GM18951 (cell line): ENCODE results near the gene MED8.

Experiments
- POLR2A ChIP-seq: IDR thresholded peaks from 4 replicates; pipeline ENCODE4 v1.6.1; 2011; ENCODE audit warnings: mild to moderate bottlenecking; ENCODE audit not compliant: insufficient read length, insufficient read depth; ENCODE audit errors: extremely low read depth
- in situ Hi-C: fragments of 300-500 bp; cut with MboI; formaldehyde crosslinking; loops from one replicate; pipeline ENCODE4 v1.12.0; 2022; ENCODE audit warnings: low sequenced_read_pairs, mixed read lengths, inconsistent platforms; ENCODE audit not compliant: unreplicated experiment

Gene MED8

DNA sequence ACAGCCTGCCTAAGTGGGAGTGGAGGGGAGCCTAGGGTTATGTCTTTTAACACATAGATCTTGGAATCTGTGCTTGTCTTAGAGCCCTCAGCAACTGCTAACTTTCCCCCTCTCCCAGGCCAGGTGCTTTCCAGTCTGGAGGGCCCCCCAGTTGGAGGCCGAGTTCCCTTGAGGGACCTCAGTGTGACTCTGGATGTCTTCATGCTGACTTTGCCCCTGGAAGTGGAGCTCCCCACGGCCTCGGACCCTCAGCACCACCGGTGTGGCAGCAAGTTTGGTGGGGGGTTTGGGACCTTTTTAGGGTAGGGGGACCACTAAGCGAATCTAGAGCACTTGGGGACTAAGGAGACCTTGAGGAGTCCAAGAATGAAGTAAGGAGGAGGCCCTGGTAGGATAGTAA lies 41.2 kb upstream of the MED8 start:
- in situ Hi-C loops, result no loop called here
- no peak for TF ChIP-seq POLR2A

DNA sequence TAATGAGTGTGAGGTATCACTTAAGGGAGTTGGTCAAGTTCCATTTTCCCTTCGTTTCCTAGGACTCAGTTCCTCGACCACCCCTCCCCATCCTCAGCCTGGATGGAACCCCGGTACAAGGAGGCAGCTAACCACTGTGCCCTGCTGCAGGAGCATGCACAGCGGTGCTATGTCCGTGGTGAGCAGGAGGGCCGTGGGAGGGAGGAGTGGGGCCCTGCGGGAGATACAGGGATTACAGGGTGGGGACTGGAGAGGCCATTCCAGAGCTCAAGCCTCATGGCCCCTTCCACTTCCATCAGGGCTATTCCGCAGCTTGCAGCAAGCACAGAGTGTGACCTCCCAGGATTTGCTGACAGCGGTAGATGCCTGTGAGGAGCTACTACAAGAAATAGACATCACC lies 38.3 kb upstream of the MED8 start:
- in situ Hi-C loops, result no loop called here

DNA sequence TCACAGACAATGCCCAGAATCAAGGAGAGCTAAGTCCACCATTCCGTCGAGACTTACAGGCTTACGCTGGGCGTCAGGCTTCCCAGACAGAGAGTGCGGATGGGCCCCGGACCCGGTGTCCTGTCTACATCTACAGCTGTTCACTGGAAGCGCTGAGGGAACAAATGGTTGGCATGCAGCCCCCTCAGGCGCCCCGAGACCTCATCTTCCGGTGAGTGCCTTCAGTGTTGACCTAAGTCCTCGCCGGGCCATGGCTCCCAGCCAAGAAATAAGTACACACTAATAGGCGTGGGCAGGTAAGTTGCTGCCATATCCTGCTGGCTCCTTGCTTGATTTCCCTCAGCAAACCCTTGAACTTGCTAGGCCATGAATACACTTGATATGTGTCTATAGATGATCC lies 37.9 kb upstream of the MED8 start:
- in situ Hi-C loops, result no loop called here

More for the DNA sequence above, 38.3 kb upstream of the MED8 start:
- no peak for TF ChIP-seq POLR2A

GRCh38 chr1:43426221-43426620 lies 36.6 kb upstream of the MED8 start:
- in situ Hi-C loops, result no loop called here
- no peak for TF ChIP-seq POLR2A

More for the DNA sequence above, 37.9 kb upstream of the MED8 start:
- no peak for TF ChIP-seq POLR2A

GRCh38 chr1:43425045-43425444 lies 35.4 kb upstream of the MED8 start:
- in situ Hi-C loops, result no loop called here
- TF ChIP-seq POLR2A, result no peak

DNA sequence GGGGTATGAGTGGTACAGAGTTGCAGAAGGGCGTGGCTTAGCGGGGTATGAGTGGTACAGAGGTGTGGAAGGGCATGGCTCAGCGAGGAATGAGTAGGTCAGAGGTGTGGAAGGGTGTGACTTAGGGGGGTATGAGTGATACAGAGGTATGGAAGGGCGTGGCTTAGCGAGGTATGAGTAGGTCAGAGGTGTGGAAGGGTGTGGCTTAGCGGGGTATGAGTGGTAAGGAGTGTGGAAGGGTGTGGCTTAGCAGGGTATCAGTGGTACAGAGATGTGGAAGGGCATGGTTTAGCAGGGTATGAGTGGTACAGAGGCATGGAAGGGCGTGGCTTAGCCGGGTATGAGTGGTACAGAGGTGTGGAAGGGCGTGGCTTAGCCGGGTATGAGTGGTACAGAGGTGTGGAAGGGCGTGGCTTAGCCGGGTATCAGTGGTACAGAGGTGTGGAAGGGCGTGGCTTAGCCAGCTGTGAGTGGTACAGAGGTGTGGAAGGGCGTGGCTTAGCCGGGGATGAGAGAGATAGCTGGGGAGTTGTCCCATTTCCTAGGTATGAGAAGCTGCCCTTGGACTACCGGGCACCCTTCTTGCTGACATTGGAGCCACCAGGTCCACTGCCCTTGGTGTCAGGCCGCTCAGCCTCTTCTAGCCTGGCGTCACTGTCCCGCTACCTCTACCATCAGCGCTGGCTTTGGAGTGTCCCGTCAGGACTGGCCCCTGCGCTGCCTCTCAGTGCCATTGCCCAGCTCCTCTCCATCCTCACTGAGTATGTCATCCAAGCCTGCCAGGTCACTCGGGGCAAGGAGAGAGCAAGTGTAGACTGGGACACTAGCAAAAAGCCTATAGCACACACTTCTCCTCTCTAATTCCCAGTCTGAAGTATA lies 34.3 kb upstream of the MED8 start:
- no peak for TF ChIP-seq POLR2A
- in situ Hi-C loops, result no loop called here

GRCh38 chr1:43422995-43423671 lies 33.5 kb upstream of the MED8 start:
- TF ChIP-seq POLR2A, result no peak
- in situ Hi-C loops, result no loop called here

- in situ Hi-C loops, result no loop called here
- no peak for TF ChIP-seq POLR2A
These were observed 32.6 kb upstream of the MED8 start for GRCh38 chr1:43421976-43422750.

GRCh38 chr1:43421396-43421795 lies 31.8 kb upstream of the MED8 start:
- in situ Hi-C loops, result no loop called here
- TF ChIP-seq POLR2A, result no peak

- no peak for TF ChIP-seq POLR2A
- in situ Hi-C loops, result no loop called here
These were observed 31.3 kb upstream of the MED8 start for GRCh38 chr1:43420874-43421273.

- TF ChIP-seq POLR2A, result no peak
- in situ Hi-C loops, result no loop called here
These were observed 30.2 kb upstream of the MED8 start for GRCh38 chr1:43419627-43420425.

GRCh38 chr1:43418858-43419257 lies 29.3 kb upstream of the MED8 start:
- in situ Hi-C loops, result no loop called here
- no peak for TF ChIP-seq POLR2A
